Measurements from ENCODE around the gene ITIH5. TPM values are rescaled to one million over a fixed set of nuclear protein-coding genes. Genes with fewer than 3 reads are reported as not detected.

The ITIH5 gene
- total and polyA plus RNA-seq, 2 of the 13 experiments (the other 11 are each of a cell fraction or from before 2014, with no cell fraction given), result 4.7 to 8.9 TPM

GRCh38 chr10:7541137-7542087, 125.4 kb downstream of the ITIH5 start (continued):
- TF ChIP-seq ZBTB40 (IDR thresholded peaks at IDR 0.05) (no peak), ZBTB40 (CRISPR knock-in tag; IDR thresholded peaks at IDR 0.05) (no peak), YY1 (IDR thresholded peaks at IDR 0.05; ENCODE audit: insufficient read depth, insufficient replicate concordance, low read depth, low read length) (no peak), ZNF839 (CRISPR knock-in tag; IDR thresholded peaks at IDR 0.05; ENCODE audit: borderline replicate concordance) (no peak), PHB2 (IDR thresholded peaks at IDR 0.05; ENCODE audit: partially characterized antibody) (no peak), ZNF264 (CRISPR knock-in tag; IDR thresholded peaks at IDR 0.05) (no peak), ZNF350 (CRISPR knock-in tag; IDR thresholded peaks at IDR 0.05; ENCODE audit: borderline replicate concordance, low read depth) (peak; percentile 26; the same call in 1 of the 2 replicates), TBX2 (CRISPR knock-in tag; IDR thresholded peaks at IDR 0.05; ENCODE audit: borderline replicate concordance) (peak; percentile 66; the same call in 1 of the 2 replicates), ZNF589 (CRISPR knock-in tag; conservative IDR thresholded peaks at IDR 0.05) (no peak), AHDC1 (CRISPR knock-in tag; IDR thresholded peaks at IDR 0.05; ENCODE audit: borderline replicate concordance) (peak; percentile 31; the same call in 1 of the 2 replicates), AKAP8 (CRISPR knock-in tag; IDR thresholded peaks at IDR 0.05) (no peak), MLLT10 (CRISPR knock-in tag; IDR thresholded peaks at IDR 0.05) (no peak), SIN3A (IDR thresholded peaks at IDR 0.05; ENCODE audit: borderline replicate concordance, low read depth, low read length) (peak; percentile 55; the same call in 1 of the 2 replicates)
